Endothelial cell of umbilical vein (primary cell): ENCODE measurements around the gene SUPT4H1.

Experiments
- POLR2A ChIP-seq: IDR thresholded peaks from 2 replicates; pipeline ENCODE4 v1.6.1; 2012; ENCODE audit warnings: low read depth, mild to moderate bottlenecking, control low read depth, low read length
- TF ChIP-seq, protein P1 (sequence below), 2 donors: IDR thresholded peaks; 1 replicate in 1 of 2; 2 replicates in 1 of 2; pipeline ENCODE4 v1.5.1; 2011; ENCODE audit warnings: low read length in 2 of 2, mild to moderate bottlenecking in 2 of 2, moderate library complexity in 2 of 2, control low read depth in 1 of 2, inconsistent platforms in 1 of 2, low read depth in 1 of 2; ENCODE audit not compliant: insufficient read depth in 1 of 2; ENCODE audit errors: extremely low read depth in 1 of 2

DNA sequence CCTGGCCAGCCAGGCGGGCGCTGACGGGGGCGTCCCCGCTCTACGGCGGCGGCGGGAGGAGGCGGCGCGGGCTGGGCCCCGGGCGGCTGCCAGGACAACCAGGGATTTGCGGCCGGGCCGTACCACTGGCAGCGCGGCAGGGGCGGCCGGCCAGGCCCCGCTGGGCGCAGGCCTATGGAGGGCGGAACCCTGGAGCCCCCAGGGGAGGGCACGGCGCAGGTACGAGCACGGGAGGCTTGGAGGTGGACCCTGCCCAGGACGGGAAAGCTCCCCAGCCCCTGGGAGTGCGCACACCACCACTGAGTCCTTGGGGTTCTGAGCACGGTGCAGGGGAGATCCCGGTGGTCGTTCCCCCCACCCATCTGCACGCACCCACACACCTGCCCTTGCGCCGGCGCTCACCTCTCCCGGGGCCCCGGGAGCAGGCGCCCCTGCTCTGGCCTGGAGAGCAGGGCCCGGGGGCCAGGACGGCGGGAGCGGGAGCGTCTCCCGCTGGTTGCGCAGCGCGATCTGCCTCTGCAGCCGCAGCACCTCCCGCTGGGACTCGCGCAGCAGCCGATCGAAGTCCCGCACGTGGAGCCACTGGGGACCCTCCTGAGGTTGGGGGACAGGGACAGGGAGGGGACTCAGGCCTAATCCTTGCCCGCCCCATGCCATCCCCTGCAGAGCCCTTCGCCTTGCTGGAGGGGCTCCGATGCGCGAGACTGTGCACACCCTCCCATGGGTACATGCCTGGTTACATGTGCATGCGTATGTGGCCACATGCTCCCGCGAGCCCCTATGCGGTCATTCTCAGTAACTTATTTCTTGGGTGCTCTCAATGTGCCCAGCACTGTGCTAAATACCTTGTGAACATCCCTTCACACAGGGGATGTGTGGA, 27.4 kb downstream of the SUPT4H1 start:
- no peak for TF ChIP-seq POLR2A
- TF ChIP-seq, protein P1, sequence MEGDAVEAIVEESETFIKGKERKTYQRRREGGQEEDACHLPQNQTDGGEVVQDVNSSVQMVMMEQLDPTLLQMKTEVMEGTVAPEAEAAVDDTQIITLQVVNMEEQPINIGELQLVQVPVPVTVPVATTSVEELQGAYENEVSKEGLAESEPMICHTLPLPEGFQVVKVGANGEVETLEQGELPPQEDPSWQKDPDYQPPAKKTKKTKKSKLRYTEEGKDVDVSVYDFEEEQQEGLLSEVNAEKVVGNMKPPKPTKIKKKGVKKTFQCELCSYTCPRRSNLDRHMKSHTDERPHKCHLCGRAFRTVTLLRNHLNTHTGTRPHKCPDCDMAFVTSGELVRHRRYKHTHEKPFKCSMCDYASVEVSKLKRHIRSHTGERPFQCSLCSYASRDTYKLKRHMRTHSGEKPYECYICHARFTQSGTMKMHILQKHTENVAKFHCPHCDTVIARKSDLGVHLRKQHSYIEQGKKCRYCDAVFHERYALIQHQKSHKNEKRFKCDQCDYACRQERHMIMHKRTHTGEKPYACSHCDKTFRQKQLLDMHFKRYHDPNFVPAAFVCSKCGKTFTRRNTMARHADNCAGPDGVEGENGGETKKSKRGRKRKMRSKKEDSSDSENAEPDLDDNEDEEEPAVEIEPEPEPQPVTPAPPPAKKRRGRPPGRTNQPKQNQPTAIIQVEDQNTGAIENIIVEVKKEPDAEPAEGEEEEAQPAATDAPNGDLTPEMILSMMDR (IDR thresholded peaks at IDR 0.05; ENCODE audit: extremely low read depth in 1 of 2, insufficient read depth in 1 of 2, low read depth in 1 of 2, low read length in 2 of 2), result no peak
